Activated CD4-positive, alpha-beta T cell treated with anti-CD3 and anti-CD28 coated beads, Interleukin-2, amount 50 U/mL, for 24 hours (primary cell): ENCODE measurements around the gene RAD23B.
"Not testable (repeated sequence)": the region's sequence is repeated elsewhere in the genome, so short reads cannot be mapped to it uniquely, and the experiment has no call there.

ENCODE experiments used
- DNase-seq, 2 donors: peaks; one replicate each; pipeline ENCODE4 v3.0.0-alpha.2; 2020; ENCODE audit warnings: low read depth in 1 of 2, low spot score in 1 of 2

RAD23B gene

DNA sequence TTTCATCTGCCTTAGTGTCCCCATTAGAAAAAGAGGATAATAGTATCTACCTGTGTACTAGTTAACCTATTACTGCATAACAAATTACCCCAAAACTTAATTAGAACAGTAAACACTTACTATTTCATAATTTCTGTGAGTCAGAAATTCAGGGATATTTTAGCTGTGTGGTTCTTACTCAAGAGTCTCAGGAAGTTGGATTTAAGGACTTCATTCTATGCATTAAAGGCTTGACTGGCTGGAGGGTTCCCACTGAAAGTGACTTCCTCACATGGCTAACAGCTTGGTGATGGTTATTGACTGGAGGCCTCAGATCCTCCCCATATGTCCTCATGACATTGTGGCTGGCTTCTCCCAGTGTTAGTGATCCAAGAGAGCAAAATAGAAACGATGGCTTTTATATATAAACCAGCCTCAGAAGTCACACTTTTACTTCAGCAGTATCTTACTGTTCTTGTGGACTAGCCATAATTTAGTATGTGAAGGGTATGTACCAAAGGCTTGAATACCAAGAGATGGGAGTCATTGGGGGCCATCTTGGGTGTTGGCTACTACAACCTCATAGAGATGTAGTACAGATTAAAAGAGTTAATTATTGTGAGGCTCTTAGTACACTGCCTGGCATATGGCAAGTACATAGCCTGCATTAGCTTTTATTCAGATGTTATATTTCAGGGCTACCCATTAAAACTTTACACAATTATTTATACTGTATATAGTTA lies 9.9 kb downstream of the RAD23B start:
- DNase-seq = no peak

DNA sequence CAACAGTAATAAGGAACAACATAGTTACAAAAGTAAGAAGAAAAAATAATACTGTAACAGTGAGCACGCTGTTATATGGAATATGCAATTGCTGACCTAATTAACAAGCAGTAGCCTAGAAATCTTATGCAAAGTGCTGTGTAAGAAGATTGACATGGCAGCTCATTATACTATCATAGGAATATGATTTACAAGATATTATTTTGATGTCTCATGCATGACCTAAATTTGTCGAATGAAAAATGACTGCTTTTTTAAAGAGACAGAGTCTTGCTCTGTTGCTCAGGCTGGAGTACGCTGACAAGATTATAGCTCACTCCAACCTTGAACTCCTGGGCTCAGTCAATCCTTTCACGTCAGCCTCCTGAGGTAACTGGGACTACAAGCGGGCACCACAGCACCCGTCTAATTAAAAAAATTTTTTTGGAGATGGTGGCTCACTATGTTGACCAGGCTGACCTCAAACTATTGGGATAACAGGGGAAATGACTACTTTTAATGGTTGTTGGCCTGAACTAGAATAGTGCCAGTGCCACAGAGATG lies 10.5 kb downstream of the RAD23B start:
- no peak for DNase-seq

DNA sequence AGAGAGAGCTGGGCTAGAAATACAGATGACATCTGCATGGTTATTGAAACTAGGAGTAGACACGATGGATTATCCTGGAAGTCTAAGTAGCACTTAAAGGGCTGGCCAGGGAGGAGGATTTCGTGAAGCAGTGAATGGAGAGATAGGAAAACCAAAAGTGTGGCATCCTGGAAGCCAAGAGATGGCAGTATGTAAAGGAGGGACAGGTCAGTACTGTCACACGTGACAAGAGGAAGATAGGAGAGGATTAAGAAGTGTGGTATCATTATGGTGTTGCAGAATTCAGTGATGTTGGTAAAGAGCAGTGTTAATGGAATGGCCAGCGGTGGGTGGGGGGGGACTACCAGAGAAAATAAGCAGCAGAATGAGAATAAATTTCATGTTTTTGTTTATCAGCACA lies 11.7 kb downstream of the RAD23B start:
- DNase-seq = no peak

DNA sequence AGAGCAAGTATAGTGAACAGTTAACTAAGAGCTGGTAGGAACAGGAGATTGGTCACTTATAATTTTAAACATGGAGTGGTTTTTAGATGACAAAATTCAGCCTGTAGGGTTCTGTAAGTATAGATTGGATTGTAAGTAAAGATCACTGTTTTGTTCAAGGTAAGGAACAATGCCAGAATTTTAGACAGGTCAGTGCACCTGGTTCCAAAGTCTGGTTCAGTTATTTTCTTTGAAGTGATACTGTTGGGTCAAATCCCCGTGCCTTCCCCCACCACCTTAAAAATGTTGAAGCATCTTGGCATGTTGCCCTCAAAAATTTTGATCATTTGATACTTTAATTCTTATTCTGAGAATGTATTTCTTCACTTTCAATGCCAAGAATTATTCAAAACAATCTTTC lies 12.9 kb downstream of the RAD23B start:
- no peak for DNase-seq

DNA sequence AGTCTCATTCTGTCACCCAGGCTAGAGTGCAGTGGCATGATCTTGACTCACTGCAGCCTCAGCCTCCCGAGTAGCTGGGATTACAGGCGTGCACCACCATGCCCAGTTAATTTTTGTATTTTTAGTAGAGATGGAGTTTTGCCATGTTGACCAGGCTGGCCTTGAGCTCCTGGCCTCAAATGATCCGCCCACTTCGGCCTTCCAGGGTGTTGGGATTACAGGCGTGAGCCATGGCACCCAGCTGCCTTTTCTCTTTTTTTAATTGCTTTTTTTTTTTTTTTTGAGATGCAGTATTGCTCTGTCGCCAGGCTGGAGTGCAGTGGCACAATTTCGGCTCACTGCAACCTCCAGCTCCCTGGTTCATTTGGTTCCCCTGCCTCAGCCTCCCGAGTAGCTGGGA lies 13.5 kb downstream of the RAD23B start:
- DNase-seq = not testable (repeated sequence)

DNA sequence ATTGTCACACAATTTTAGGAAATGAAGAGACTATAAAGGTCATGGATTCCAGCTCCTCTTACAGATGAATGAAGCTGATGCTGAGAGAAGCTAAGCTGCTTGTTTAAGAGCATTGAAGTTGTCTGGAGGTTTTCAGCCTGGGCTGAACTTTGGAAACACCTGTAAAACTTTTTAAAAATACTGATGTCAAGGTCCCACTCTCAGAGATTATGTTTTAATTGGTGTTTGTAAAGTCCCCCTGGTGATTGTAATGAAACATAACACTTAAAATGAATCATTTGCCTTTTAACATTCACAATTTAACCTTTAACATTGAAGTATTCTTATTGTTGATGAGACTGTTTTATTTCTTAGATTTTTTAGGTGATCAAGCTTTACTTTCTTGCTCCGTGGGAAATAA lies 16.4 kb downstream of the RAD23B start:
- DNase-seq = no peak

DNA sequence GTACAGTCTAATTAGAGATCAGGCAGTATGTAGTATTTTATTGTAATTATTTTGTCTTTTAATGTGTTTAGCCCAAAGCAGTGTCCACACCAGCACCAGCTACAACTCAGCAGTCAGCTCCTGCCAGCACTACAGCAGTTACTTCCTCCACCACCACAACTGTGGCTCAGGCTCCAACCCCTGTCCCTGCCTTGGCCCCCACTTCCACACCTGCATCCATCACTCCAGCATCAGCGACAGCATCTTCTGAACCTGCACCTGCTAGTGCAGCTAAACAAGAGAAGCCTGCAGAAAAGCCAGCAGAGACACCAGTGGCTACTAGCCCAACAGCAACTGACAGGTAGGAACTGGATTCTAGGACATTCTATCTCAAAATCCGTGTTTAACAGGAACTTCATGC lies 23.2 kb downstream of the RAD23B start:
- no peak for DNase-seq

DNA sequence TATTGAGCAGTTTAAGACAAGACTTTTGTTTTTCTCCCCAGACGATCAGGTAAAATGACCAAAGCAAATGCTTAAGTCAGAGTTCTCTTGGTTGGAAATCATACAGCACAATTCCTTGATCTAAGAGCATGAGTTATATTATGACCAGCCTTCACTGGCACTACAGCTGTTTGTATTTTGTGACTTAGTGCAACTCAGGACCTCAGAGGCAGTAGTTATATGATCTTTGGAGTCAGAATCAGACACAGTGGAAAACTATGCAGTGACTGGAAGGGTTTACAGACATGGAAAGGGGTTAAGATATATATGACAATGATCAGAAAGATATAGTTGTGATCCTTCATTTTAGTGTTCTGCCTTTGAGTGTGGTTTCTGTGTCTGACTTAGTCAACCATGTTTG lies 24.3 kb downstream of the RAD23B start:
- no peak for DNase-seq

DNA sequence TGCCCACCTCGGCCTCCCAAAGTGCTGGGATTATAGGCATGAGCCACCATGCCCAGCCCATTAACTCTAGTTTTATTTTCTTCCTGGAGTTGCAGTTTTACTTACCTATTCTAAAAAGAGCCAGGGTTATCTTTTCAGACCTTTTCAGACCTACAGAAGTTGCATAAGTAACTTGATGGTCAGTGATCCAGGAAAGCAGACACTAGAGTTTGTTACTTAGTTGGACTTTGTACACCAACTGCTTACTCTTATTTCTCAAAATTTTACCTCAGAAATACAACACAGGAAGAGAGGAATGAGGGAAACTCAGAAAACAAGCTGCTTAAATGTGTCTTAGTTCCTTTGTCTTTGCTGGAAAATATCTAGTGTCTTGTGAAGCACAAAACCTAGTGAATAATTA lies 25.4 kb downstream of the RAD23B start:
- no peak for DNase-seq

DNA sequence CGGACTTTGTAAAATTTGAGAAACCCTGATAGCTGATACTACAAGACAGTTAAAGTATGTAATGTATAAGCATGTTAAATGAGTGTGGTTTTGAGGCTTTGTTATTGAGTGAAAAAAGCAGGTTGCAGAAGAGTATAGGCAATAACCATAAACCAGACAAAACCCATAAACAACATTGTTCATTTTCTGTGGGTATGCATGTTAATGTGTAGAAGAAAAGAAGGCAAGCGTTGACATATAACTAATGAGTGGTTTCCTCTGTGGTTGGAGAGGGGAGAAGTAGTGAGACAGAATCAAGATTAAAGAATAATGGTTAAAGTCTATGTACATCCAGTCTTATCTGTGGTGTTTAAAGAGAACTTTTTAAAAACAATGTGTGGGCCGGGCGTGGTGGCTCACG lies 26.2 kb downstream of the RAD23B start:
- no peak for DNase-seq

DNA sequence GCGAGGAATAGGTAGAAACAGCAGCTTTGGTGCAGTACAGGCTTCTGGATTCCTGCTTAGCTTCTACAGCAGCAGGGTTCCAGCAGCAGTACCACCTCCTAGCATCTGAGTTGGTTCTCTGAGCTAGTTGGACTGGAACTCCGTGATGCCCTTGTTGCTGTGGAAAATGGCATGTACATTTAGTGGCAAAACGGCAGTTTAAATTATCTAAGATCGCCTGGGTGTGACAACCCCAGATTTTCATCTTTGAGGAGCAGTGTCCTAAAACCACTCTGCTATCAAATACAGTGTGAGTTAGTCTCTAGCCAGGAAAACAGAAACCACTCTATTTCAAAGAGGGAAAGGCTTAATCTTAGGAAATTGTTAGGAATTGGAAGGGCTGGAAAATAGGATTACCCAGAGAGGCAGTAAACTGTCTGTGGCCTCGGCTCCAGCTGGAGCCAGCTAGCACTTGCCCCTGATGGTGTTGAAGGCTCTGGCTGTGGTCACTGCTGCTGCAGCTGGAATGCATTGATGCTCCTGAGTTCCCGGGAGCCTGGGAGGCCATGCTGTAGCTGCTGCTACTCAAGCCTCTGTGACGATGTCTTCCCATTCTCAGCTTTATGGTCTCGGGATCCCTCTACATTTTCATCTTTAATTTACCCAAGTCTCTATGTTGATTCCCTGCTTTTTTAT lies 29.4 kb downstream of the RAD23B start:
- no peak for DNase-seq

DNA sequence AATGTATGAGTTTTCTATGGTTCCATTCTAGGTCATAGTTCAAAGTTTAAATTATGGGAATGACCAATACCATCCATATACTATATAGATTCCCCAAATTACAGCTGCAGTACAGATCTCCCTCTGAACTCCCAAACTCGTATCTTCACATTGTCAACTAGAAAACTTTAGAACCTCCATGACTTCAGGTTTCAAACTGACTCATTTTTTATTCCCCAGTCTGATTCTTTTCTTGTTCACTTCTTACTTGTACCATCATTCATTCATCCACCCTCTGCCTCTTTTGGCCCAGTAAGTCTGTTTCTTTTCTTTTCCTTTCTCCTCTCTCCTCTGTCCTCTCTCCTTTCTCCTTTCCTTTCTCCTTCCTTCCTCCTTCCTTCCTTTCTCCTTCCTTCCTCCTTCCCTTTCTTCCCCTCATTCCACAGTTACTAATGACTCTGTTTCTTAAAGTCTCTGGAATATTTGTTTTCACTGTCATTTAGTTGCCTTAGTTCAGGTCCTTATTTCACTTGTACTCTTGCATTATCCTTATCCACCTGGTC lies 30.5 kb downstream of the RAD23B start:
- DNase-seq = no peak

DNA sequence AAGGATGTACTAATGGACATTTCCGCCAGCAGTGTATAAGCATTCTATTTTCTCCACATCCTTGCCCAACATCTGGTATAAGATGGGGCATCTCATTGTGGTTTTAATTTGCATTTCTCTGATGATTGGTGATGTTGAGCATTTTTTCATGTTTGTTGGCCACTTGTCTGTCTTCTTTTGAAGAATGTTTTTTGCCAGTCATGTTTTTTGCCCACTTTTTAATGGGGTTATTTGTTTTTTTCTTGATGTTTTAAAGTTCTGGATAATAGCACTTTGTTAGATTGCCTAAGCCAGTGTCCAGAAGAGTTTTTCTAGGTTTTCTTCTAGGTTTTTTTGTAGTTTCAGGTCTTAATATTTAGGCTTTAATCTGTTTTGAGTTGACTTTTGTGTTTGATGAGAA lies 31.7 kb downstream of the RAD23B start:
- DNase-seq = no peak

DNA sequence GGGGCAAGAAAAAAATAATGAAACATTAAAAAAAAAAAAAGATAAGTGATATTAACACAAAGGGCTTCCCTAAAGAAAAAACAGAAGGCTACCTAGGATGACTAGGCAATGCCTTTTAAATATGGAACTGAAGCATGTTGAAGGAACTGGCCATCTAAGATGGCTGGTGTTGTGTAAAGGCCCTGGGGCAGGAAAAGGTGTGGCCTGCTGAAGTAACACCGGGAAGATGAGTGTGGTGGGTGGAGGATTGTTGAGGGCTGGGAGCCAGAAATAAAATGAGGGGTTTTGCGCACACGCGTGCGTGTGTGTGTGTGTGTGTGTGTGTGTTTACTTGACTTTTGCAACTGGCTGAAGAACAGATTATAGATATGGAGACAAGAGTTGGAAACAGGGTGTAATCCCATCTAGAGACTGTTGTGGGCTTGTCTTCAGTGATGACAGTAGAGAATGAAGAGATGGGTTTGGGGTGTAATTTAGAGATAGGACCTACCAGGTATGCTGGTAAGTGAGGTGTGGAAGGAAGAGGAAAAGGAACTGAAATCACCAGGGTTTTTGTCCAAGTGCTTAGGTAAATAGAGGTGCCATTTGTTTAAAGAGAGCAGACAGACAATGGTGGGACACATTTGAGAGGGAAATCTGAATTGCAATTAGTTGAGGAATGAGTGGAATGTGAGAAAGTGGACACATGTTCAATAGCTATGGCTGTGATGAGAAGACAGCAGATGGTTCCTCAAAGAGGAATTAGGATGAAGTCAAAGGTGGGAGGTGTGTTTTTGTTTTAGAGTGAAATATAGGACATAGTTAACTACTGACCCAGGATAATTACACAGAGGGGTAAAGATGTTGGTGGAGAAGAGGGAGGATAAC lies 33.9 kb downstream of the RAD23B start:
- no peak for DNase-seq

DNA sequence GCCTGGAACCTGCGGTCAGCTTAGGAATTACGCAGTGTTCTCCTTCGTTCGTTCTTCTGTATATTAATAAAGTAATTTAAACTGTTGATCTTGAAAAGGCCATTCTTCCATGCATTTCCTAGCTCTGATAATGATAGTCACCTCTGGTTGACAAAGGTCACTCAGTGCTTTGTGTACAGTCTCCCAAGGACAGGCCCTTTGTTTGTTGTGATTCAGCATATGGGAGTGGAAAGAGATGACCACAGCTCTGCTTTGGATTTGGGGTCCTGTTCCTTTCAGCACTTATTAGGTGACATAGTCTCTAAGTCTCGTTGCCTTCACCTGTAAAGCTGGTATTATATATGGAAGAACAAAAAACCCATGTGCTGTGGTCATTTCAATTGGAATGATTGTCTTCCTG lies 39.6 kb downstream of the RAD23B start:
- DNase-seq = no peak

DNA sequence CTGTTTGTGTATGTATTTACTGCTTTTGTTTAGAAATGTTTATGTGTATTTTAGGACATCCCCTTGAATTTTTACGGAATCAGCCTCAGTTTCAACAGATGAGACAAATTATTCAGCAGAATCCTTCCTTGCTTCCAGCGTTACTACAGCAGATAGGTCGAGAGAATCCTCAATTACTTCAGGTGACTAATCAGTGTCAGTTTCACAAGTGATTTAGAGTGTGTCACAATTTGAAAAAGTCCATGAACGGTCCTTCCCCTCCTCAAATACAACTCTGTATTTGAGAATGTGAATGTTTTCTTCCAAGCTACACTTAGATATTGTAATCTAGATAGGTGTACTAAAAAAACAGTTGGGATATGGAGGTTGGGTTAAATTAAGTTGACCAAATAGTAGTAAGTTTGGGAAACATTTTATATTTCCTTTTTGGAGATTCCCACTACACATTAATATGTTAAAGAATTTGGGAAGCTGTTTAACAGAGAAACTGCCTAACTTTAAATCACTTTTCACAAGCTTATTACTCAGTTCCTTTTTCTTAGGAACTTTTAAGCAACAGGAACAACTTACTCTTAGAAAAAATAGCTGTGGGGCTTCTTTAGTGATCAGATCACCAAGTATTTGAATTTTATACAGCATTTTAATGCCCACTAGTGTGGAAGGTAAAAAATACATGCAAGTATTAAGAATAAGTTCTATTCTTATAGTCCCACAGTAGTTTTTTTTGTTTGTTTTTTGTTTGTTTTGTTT lies 40.9 kb downstream of the RAD23B start:
- DNase-seq = no peak

DNA sequence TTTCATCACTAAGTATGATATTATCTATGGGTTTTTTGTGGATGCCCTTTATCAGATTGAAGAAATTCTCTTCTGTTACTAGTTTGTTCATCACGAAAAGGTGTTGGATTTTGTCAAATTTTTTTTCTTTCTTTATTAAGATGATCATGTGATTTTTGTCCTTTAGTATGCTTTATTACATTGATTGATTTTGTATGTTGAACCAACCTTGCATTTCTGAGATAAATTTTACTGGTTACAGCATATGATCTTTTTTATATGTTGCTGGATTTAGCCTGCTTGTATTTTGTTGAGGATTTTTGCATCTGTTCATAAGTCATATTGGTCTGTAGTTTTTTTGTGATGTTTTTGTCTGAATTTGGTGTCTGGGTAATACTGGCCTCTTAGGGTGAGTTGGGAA lies 42.8 kb downstream of the RAD23B start:
- DNase-seq = no peak

DNA sequence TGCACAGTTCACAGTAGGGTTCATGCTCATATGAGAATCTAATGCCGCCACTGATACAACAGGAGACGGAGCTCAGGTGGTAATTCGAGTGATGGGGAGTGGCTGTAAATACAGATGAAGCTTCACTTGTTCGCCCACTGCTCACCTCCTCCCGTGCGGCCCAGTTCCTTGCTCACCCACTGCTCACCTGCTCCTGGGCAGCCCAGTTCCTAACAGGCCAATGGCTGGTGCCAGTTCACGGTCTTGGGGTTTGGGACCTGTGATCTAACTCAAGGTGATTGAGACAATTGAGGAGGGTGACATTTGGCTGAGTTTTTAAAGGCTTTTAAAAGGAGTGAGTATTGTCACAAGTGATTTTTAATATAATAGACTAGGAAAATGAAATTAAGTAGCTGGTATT lies 45.4 kb downstream of the RAD23B start:
- no peak for DNase-seq

DNA sequence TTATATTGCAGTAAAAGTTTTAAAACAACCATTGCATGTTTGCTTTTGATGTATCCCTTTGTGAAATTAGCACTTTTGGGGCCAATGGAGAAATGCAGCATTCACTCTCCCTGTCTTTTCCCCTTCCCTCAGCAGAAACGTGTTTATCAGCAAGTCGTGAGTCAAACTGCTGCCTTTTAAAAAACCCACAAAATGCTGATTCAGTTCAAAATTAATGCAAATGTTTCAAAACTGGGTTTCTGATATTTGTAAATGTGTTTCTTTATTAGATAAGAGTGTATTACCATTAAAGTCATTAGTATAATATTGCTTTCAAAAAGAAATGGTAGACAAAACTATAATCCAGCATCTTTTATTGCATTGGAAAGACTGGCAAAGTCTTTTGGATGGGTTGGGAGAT lies 47.3 kb downstream of the RAD23B start:
- DNase-seq = no peak

DNA sequence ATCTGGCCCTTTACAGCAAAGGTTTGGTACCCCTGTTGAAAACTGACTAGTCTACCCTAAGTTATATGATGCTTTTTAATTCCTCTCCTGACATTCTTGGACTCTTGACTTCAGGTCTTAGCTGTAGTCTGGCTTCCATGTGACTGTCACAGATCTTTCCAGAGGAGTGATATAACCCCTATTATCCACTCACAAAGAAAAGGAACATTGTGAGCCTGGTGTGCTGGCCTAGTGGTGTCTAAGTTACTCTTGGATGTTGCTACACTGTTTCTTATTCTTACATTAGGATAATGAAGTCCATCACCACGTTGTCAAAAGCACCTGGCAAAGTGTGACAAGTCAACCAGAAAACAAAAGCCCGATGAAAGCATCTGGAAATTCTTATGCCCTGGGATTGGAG lies 49.8 kb downstream of the RAD23B start:
- DNase-seq = no peak

DNA sequence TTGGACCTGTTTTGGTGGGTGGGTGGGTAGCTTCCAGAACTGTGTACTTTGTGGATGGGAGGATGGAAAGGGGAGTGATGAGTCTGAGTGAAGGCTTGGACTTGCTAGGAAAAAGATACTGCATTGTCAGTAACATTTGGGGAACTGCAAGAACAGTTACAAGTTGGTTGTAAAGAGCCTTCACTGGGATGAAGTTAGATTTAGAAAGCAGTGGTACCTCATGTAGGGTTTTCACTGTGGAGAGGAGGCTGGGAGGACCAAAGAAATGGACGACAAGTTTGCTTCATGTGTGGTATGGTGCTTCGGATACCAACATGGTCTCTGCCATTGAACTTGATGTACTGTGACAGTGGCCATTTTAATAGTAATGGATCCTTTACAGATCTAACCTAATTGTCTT lies 50.3 kb downstream of the RAD23B start:
- no peak for DNase-seq
